ENCODE data around the gene LYPD1.

Gene LYPD1

GRCh38 chr2:132668987-132669907 is 758 bp downstream of the LYPD1 start:
- no peak for DNase-seq (ENCODE audit: extremely low read depth in 1 of 2, low read depth in 1 of 2)

- no peak for DNase-seq (ENCODE audit: extremely low read depth in 1 of 2, low read depth in 1 of 2)
These were observed 1.7 kb downstream of the LYPD1 start for GRCh38 chr2:132668189-132668823.

GRCh38 chr2:132667706-132668105 is 2.3 kb downstream of the LYPD1 start:
- DNase-seq (ENCODE audit: extremely low read depth in 1 of 2, low read depth in 1 of 2) = no peak

- no peak for DNase-seq (ENCODE audit: extremely low read depth in 1 of 2, low read depth in 1 of 2)
These were observed 4.4 kb downstream of the LYPD1 start for GRCh38 chr2:132665401-132666140.

GRCh38 chr2:132664096-132664495 is 5.9 kb downstream of the LYPD1 start:
- no peak for DNase-seq (ENCODE audit: extremely low read depth in 1 of 2, low read depth in 1 of 2)

- no peak for DNase-seq (ENCODE audit: extremely low read depth in 1 of 2, low read depth in 1 of 2)
These were observed 7.3 kb downstream of the LYPD1 start for GRCh38 chr2:132662732-132663131.

GRCh38 chr2:132659331-132659730 is 10.7 kb downstream of the LYPD1 start:
- no peak for DNase-seq (ENCODE audit: extremely low read depth in 1 of 2, low read depth in 1 of 2)

- DNase-seq (ENCODE audit: extremely low read depth in 1 of 2, low read depth in 1 of 2) = no peak
These were observed 13.6 kb downstream of the LYPD1 start for GRCh38 chr2:132656266-132656975.

GRCh38 chr2:132654968-132655367 is 15.0 kb downstream of the LYPD1 start:
- DNase-seq (ENCODE audit: extremely low read depth in 1 of 2, low read depth in 1 of 2) = no peak

GRCh38 chr2:132654335-132654734 is 15.7 kb downstream of the LYPD1 start:
- no peak for DNase-seq (ENCODE audit: extremely low read depth in 1 of 2, low read depth in 1 of 2)

GRCh38 chr2:132652474-132652873 is 17.5 kb downstream of the LYPD1 start:
- no peak for DNase-seq (ENCODE audit: extremely low read depth in 1 of 2, low read depth in 1 of 2)

GRCh38 chr2:132651115-132652045 is 18.6 kb downstream of the LYPD1 start:
- DNase-seq (ENCODE audit: extremely low read depth in 1 of 2, low read depth in 1 of 2) = no peak

- no peak for DNase-seq (ENCODE audit: extremely low read depth in 1 of 2, low read depth in 1 of 2)
These were observed 23.4 kb downstream of the LYPD1 start for GRCh38 chr2:132646540-132647108.

- DNase-seq (ENCODE audit: extremely low read depth in 1 of 2, low read depth in 1 of 2) = no peak
These were observed 24.1 kb downstream of the LYPD1 start for GRCh38 chr2:132645722-132646539.

GRCh38 chr2:132645176-132645575 is 24.8 kb downstream of the LYPD1 start:
- DNase-seq (ENCODE audit: extremely low read depth in 1 of 2, low read depth in 1 of 2) = no peak

- DNase-seq (ENCODE audit: extremely low read depth in 1 of 2, low read depth in 1 of 2) = no peak
These were observed 27.6 kb downstream of the LYPD1 start for GRCh38 chr2:132642415-132642814.

- DNase-seq (ENCODE audit: extremely low read depth in 1 of 2, low read depth in 1 of 2) = no peak
These were observed 28.2 kb downstream of the LYPD1 start for GRCh38 chr2:132641819-132642218.

- no peak for DNase-seq (ENCODE audit: extremely low read depth in 1 of 2, low read depth in 1 of 2)
These were observed 29.9 kb downstream of the LYPD1 start for GRCh38 chr2:132640116-132640515.

Data from activated CD8-positive, alpha-beta memory T cell treated with anti-CD3 and anti-CD28 coated beads for 1 hour (primary cell).